Measurements from ENCODE around the gene SENP5. TPM values are rescaled to one million over a fixed set of nuclear protein-coding genes. Genes with fewer than 3 reads are reported as not detected.

SENP5 gene
- total and polyA plus RNA-seq, 9 of the 15 experiments (the other 6 are each of a cell fraction or from before 2014, with no cell fraction given): 18.3 to 59.7 (median 35.8) TPM

DNA sequence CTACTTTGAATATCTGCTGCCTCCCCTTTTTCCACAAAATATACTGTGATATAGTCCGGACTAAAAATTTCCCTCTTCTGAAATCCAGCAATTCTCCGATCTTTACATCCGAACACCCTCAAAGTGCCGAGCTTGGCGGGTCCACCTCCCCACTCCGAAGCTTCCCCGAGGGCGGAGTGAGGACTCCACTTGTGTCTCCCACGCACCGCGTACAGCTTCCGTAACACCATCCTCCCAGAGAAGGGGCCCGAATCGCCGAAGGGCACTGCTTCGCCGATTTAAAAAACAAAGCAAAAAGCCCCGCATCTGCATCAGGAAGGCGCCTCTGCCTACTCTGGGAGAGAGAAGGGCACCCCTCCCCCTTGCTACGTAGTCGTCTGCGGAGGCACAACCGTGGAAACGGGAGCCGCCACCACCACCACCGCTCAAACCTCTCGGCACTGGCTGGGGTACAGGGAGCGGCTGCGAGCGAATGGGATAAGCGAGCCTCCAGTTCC lies 74.1 kb downstream of the SENP5 start (continued):
- TF ChIP-seq TCF7 (IDR thresholded peaks at IDR 0.05; ENCODE audit: borderline replicate concordance) (no peak), KHSRP (IDR thresholded peaks at IDR 0.05) (no peak), ZNF551 (CRISPR knock-in tag; IDR thresholded peaks at IDR 0.05) (no peak), EGR1 (conservative IDR thresholded peaks at IDR 0.05) (peak; percentile 74), ZNF146 (CRISPR knock-in tag; IDR thresholded peaks at IDR 0.05; ENCODE audit: unreplicated experiment) (peak; percentile 3), SMARCC2 (IDR thresholded peaks at IDR 0.05; ENCODE audit: low read depth) (0 out of 2 replicates have a peak, but pooled peaks have one; percentile 24), NCOR1 (IDR thresholded peaks at IDR 0.05) (0 out of 2 replicates have a peak, but pooled peaks have one; percentile 6), STAG1 (CRISPR knock-in tag; IDR thresholded peaks at IDR 0.05; ENCODE audit: borderline replicate concordance) (no peak)
- TF ChIP-seq, protein P1, sequence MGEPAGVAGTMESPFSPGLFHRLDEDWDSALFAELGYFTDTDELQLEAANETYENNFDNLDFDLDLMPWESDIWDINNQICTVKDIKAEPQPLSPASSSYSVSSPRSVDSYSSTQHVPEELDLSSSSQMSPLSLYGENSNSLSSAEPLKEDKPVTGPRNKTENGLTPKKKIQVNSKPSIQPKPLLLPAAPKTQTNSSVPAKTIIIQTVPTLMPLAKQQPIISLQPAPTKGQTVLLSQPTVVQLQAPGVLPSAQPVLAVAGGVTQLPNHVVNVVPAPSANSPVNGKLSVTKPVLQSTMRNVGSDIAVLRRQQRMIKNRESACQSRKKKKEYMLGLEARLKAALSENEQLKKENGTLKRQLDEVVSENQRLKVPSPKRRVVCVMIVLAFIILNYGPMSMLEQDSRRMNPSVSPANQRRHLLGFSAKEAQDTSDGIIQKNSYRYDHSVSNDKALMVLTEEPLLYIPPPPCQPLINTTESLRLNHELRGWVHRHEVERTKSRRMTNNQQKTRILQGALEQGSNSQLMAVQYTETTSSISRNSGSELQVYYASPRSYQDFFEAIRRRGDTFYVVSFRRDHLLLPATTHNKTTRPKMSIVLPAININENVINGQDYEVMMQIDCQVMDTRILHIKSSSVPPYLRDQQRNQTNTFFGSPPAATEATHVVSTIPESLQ (CRISPR knock-in tag; IDR thresholded peaks at IDR 0.05): peak; percentile 78; the same call in 1 of the 2 replicates
- TF ChIP-seq, protein P2, sequence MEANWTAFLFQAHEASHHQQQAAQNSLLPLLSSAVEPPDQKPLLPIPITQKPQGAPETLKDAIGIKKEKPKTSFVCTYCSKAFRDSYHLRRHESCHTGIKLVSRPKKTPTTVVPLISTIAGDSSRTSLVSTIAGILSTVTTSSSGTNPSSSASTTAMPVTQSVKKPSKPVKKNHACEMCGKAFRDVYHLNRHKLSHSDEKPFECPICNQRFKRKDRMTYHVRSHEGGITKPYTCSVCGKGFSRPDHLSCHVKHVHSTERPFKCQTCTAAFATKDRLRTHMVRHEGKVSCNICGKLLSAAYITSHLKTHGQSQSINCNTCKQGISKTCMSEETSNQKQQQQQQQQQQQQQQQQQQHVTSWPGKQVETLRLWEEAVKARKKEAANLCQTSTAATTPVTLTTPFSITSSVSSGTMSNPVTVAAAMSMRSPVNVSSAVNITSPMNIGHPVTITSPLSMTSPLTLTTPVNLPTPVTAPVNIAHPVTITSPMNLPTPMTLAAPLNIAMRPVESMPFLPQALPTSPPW (CRISPR knock-in tag; IDR thresholded peaks at IDR 0.05): no peak
- TF ChIP-seq, protein P3, sequence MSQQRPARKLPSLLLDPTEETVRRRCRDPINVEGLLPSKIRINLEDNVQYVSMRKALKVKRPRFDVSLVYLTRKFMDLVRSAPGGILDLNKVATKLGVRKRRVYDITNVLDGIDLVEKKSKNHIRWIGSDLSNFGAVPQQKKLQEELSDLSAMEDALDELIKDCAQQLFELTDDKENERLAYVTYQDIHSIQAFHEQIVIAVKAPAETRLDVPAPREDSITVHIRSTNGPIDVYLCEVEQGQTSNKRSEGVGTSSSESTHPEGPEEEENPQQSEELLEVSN (IDR thresholded peaks at IDR 0.05; ENCODE audit: borderline replicate concordance in 1 of 2, extremely low read depth in 1 of 2, insufficient read depth in 1 of 2, insufficient read length in 1 of 2, low read depth in 1 of 2, low read length in 1 of 2, poor library complexity in 1 of 2, severe bottlenecking in 1 of 2): peak in 1 of 2 experiments; percentile 24
- TF ChIP-seq, protein P4, sequence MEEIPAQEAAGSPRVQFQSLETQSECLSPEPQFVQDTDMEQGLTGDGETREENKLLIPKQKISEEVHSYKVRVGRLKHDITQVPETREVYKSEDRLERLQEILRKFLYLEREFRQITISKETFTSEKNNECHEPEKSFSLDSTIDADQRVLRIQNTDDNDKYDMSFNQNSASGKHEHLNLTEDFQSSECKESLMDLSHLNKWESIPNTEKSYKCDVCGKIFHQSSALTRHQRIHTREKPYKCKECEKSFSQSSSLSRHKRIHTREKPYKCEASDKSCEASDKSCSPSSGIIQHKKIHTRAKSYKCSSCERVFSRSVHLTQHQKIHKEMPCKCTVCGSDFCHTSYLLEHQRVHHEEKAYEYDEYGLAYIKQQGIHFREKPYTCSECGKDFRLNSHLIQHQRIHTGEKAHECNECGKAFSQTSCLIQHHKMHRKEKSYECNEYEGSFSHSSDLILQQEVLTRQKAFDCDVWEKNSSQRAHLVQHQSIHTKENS (CRISPR knock-in tag; IDR thresholded peaks at IDR 0.05): 0 out of 2 replicates have a peak, but pooled peaks have one; percentile 39
- TF ChIP-seq, protein P5, sequence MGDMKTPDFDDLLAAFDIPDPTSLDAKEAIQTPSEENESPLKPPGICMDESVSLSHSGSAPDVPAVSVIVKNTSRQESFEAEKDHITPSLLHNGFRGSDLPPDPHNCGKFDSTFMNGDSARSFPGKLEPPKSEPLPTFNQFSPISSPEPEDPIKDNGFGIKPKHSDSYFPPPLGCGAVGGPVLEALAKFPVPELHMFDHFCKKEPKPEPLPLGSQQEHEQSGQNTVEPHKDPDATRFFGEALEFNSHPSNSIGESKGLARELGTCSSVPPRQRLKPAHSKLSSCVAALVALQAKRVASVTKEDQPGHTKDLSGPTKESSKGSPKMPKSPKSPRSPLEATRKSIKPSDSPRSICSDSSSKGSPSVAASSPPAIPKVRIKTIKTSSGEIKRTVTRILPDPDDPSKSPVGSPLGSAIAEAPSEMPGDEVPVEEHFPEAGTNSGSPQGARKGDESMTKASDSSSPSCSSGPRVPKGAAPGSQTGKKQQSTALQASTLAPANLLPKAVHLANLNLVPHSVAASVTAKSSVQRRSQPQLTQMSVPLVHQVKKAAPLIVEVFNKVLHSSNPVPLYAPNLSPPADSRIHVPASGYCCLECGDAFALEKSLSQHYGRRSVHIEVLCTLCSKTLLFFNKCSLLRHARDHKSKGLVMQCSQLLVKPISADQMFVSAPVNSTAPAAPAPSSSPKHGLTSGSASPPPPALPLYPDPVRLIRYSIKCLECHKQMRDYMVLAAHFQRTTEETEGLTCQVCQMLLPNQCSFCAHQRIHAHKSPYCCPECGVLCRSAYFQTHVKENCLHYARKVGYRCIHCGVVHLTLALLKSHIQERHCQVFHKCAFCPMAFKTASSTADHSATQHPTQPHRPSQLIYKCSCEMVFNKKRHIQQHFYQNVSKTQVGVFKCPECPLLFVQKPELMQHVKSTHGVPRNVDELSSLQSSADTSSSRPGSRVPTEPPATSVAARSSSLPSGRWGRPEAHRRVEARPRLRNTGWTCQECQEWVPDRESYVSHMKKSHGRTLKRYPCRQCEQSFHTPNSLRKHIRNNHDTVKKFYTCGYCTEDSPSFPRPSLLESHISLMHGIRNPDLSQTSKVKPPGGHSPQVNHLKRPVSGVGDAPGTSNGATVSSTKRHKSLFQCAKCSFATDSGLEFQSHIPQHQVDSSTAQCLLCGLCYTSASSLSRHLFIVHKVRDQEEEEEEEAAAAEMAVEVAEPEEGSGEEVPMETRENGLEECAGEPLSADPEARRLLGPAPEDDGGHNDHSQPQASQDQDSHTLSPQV (IDR thresholded peaks at IDR 0.05): no peak
- TF ChIP-seq, protein P6, sequence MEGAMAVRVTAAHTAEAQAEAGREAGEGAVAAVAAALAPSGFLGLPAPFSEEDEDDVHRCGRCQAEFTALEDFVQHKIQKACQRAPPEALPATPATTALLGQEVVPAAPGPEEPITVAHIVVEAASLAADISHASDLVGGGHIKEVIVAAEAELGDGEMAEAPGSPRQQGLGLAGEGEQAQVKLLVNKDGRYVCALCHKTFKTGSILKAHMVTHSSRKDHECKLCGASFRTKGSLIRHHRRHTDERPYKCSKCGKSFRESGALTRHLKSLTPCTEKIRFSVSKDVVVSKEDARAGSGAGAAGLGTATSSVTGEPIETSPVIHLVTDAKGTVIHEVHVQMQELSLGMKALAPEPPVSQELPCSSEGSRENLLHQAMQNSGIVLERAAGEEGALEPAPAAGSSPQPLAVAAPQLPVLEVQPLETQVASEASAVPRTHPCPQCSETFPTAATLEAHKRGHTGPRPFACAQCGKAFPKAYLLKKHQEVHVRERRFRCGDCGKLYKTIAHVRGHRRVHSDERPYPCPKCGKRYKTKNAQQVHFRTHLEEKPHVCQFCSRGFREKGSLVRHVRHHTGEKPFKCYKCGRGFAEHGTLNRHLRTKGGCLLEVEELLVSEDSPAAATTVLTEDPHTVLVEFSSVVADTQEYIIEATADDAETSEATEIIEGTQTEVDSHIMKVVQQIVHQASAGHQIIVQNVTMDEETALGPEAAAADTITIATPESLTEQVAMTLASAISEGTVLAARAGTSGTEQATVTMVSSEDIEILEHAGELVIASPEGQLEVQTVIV (CRISPR knock-in tag; IDR thresholded peaks at IDR 0.05; ENCODE audit: borderline replicate concordance): no peak

All from K562 (cell line).